Sigmoid colon (tissue), 7 donors: Measurements from ENCODE around the gene NR3C2. TPM values are rescaled to one million over a fixed set of nuclear protein-coding genes. Genes with fewer than 3 reads are reported as not detected.

Experiments used
- DNase-seq: peaks from one replicate; pipeline ENCODE4 v3.0.0-alpha.2; 2019
- H3K27ac ChIP-seq, 4 donors: fragments of 200-600 bp; sonication (generic); one replicate each; pipeline ENCODE4 v1.5.1; 2016 to 2019; ENCODE audit warnings: mild to moderate bottlenecking in 1 of 4
- H3K27me3 ChIP-seq, 3 donors: fragments of 200-600 bp; sonication (generic); one replicate each; pipeline ENCODE4 v1.5.1; 2019; ENCODE audit warnings: mild to moderate bottlenecking in 1 of 3
- H3K36me3 ChIP-seq, 4 donors: fragments of 200-600 bp; sonication (generic); one replicate each; pipeline ENCODE4 v1.5.1; 2016 to 2019
- H3K4me1 ChIP-seq, 4 donors: fragments of 200-600 bp; sonication (generic); one replicate each; pipeline ENCODE4 v1.5.1; 2017 to 2019
- H3K4me3 ChIP-seq, 4 donors: fragments of 200-600 bp; sonication (generic); one replicate each; pipeline ENCODE4 v1.5.1; 2017 to 2019; ENCODE audit warnings: mild to moderate bottlenecking in 2 of 4, moderate library complexity in 1 of 4
- H3K9me3 ChIP-seq, 4 donors: fragments of 200-600 bp in 3 of 4; sonication (generic) in 3 of 4; one replicate each; pipeline versions ENCODE4 v1.5.1 to v1.6.1; 2013 to 2019
- CTCF ChIP-seq, 4 experiments: fragments of 450-650 bp in 3 of 4; fragments of 200-600 bp in 1 of 4; IDR thresholded peaks; one replicate each; pipeline ENCODE4 v1.5.1; 2016 to 2019; ENCODE audit warnings: antibody characterized with exemption in 4 of 4, mild to moderate bottlenecking in 3 of 4, moderate library complexity in 2 of 4
- EP300 ChIP-seq, 4 donors: sonication (generic); formaldehyde crosslinking; IDR thresholded peaks; one replicate each; pipeline ENCODE4 v1.6.1; 2017; ENCODE audit warnings: antibody characterized with exemption in 4 of 4
- POLR2A ChIP-seq, 2 donors: fragments of 450-650 bp; IDR thresholded peaks; one replicate each; pipeline ENCODE4 v1.6.1; 2016; ENCODE audit warnings: antibody characterized with exemption in 2 of 2, mild to moderate bottlenecking in 2 of 2, moderate library complexity in 2 of 2
- POLR2AphosphoS5 ChIP-seq, 4 donors: sonication (generic); formaldehyde crosslinking; IDR thresholded peaks; one replicate each; pipeline ENCODE4 v1.6.1; 2017; ENCODE audit warnings: antibody characterized with exemption in 4 of 4
- WGBS, 2 donors: extraction: QIAGEN DNeasy Blood & Tissue Kit; methylation state at CpG; one replicate each; pipeline ENCODE4 v1.1.7; 2013; 5-methylcytosine and 5-hydroxymethylcytosine counted together
- intact Hi-C: fragments of 100-400 bp; cut with DNase I; formaldehyde crosslinking; loops from one replicate; pipeline ENCODE4 v1.15.1; 2023
- polyA plus RNA-seq, 3 donors: library from polyadenylated mRNA; stranded (reverse); fragments of 200-250 nt; gene quantifications; one replicate each; pipeline ENCODE4 v1.2.3, GENCODE V29; 2013
- total RNA-seq, 4 donors: library from RNA; depleted of rRNA; stranded (reverse); fragments of >200 nt; gene quantifications; one replicate each; pipeline ENCODE4 v1.1.0, GENCODE V29; 2016
- donor health status: healthy with polysubstance abuse.
- donor health status: Bipolar disorder and iron deficiency.
- donor health status: healthy.

Gene NR3C2
- total and polyA plus RNA-seq, 7 donors = 15.6 to 34.9 (median 23.4) TPM

- H3K9me3 ChIP-seq = peaks cover 0 to 1% (median 0%) of the 10 kb centered on the region in 4 donors
- WGBS, 2 donors = 52 to 78% methylated on average over 3 of the region's 3 CpGs
- DNase-seq = no peak
- H3K4me3 ChIP-seq = no peak overlapping the region
- intact Hi-C loops = no loop called here
- H3K27ac ChIP-seq = no peak overlapping the region
- H3K36me3 ChIP-seq = peaks cover 10 to 52% (median 24%) of the 10 kb centered on the region in 4 donors
- TF ChIP-seq CTCF (IDR thresholded peaks at IDR 0.05) = no peak
- TF ChIP-seq POLR2A (IDR thresholded peaks at IDR 0.05) = no peak
- TF ChIP-seq POLR2AphosphoS5 (IDR thresholded peaks at IDR 0.05) = no peak
- TF ChIP-seq EP300 (IDR thresholded peaks at IDR 0.05) = no peak
- H3K27me3 ChIP-seq = no peaks in the 10 kb centered on the region
- H3K4me1 ChIP-seq = peaks cover 0 to 55% (median 32%) of the 10 kb centered on the region in 4 donors
Observed at GRCh38 chr4:148069895-148070178, 372.4 kb downstream of the NR3C2 start.

- Histone ChIP-seq H3K36me3 (peaks cover 10 to 52% (median 27%) of the 10 kb centered on the region in 4 donors), H3K27ac (no peak overlapping the region), H3K4me1 (peaks cover 0 to 60% (median 32%) of the 10 kb centered on the region in 4 donors), H3K9me3 (no peaks in the 10 kb centered on the region), H3K4me3 (no peak overlapping the region), H3K27me3 (no peaks in the 10 kb centered on the region)
- intact Hi-C loops = no loop called here
- no peak for DNase-seq
- TF ChIP-seq POLR2AphosphoS5 (IDR thresholded peaks at IDR 0.05) (no peak), CTCF (IDR thresholded peaks at IDR 0.05) (no peak), POLR2A (IDR thresholded peaks at IDR 0.05) (no peak), EP300 (IDR thresholded peaks at IDR 0.05) (no peak)
- WGBS, 2 donors = 91 to 96% methylated on average over 11 of the region's 11 CpGs
Observed at GRCh38 chr4:148069086-148069894, 372.9 kb downstream of the NR3C2 start.

GRCh38 chr4:148068065-148068911, 373.9 kb downstream of the NR3C2 start:
- Histone ChIP-seq H3K27ac (no peak overlapping the region), H3K4me1 (peaks cover 0 to 61% (median 32%) of the 10 kb centered on the region in 4 donors), H3K9me3 (no peaks in the 10 kb centered on the region), H3K36me3 (peaks cover 10 to 52% (median 29%) of the 10 kb centered on the region in 4 donors), H3K27me3 (no peaks in the 10 kb centered on the region), H3K4me3 (no peak overlapping the region)
- no peak for DNase-seq
- TF ChIP-seq POLR2A (IDR thresholded peaks at IDR 0.05) (no peak), EP300 (IDR thresholded peaks at IDR 0.05) (no peak), POLR2AphosphoS5 (IDR thresholded peaks at IDR 0.05) (no peak), CTCF (IDR thresholded peaks at IDR 0.05) (no peak)
- WGBS, 2 donors = 84 to 87% methylated on average over 13 of the region's 13 CpGs
- intact Hi-C loops = no loop called here

GRCh38 chr4:148067301-148067916, 374.8 kb downstream of the NR3C2 start:
- TF ChIP-seq POLR2A (IDR thresholded peaks at IDR 0.05) = no peak
- TF ChIP-seq CTCF (IDR thresholded peaks at IDR 0.05) = no peak
- TF ChIP-seq POLR2AphosphoS5 (IDR thresholded peaks at IDR 0.05) = no peak
- TF ChIP-seq EP300 (IDR thresholded peaks at IDR 0.05) = no peak
- peaks cover 2 to 49% (median 20%) of the 10 kb centered on the region in 4 donors for H3K36me3 ChIP-seq
- H3K4me1 ChIP-seq = peaks cover 0 to 61% (median 32%) of the 10 kb centered on the region in 4 donors

More at GRCh38 chr4:148067301-148067916, 374.8 kb downstream of the NR3C2 start:
- no peaks in the 10 kb centered on the region for H3K27me3 ChIP-seq
- intact Hi-C loops = no loop called here
- no peak for DNase-seq
- H3K27ac ChIP-seq = no peak overlapping the region
- 90 to 91% methylated on average over 6 of the region's 6 CpGs for WGBS, 2 donors
- H3K9me3 ChIP-seq = no peaks in the 10 kb centered on the region
- no peak overlapping the region for H3K4me3 ChIP-seq
